CD4-positive, alpha-beta memory T cell (primary cell): ENCODE measurements around the gene SP5. TPM values are rescaled to one million over a fixed set of nuclear protein-coding genes. Genes with fewer than 3 reads are reported as not detected.

Source experiments
- CTCF ChIA-PET: fragments of 350-600 bp; sonication (Branson Sonifier 250); formaldehyde crosslinking; loops from one replicate; lab custom pipeline; 2021; ENCODE audit warnings: inconsistent platforms; ENCODE audit not compliant: partially characterized antibody; lab: Charles Lee
- POLR2A ChIA-PET: fragments of 350-600 bp; sonication (Branson Sonifier 250); formaldehyde crosslinking; loops from one replicate; lab custom pipeline; 2021; ENCODE audit not compliant: partially characterized antibody; lab: Charles Lee
- DNase-seq, 5 donors: peaks; one replicate each; pipeline versions ENCODE4 v3.0.0 to v3.0.0-alpha.2; 2020 to 2022; ENCODE audit warnings: mixed read lengths in 1 of 5
- H3K27ac ChIP-seq: one replicate; pipeline ENCODE4 v1.7.0; 2013; ENCODE audit warnings: low read depth, low read length
- H3K27me3 ChIP-seq: 2 replicates; pipeline ENCODE4 v1.7.0; 2013; ENCODE audit warnings: mild to moderate bottlenecking, low read length, moderate library complexity; ENCODE audit not compliant: insufficient read depth
- H3K36me3 ChIP-seq: 2 replicates; pipeline ENCODE4 v1.7.0; 2013; ENCODE audit warnings: mild to moderate bottlenecking, low read length, moderate library complexity; ENCODE audit not compliant: insufficient read depth
- H3K4me1 ChIP-seq: 2 replicates; pipeline ENCODE4 v1.7.0; 2013; ENCODE audit warnings: mild to moderate bottlenecking, low read length, moderate library complexity; ENCODE audit not compliant: insufficient read depth
- H3K4me3 ChIP-seq, 2 donors: one replicate each; pipeline ENCODE4 v1.7.0; 2013; ENCODE audit warnings: low read length in 2 of 2, mild to moderate bottlenecking in 1 of 2
- H3K9me3 ChIP-seq, 2 donors: one replicate each; pipeline ENCODE4 v1.7.0; 2013; ENCODE audit warnings: low read length in 2 of 2, control low read depth in 1 of 2; ENCODE audit not compliant: control insufficient read depth in 1 of 2
- H3K27ac Mint-ChIP-seq, 7 donors: one replicate each; pipeline ENCODE4 v1.8.0; 2020 to 2021; ENCODE audit warnings: mixed read lengths in 7 of 7, mild to moderate bottlenecking in 6 of 7, inconsistent platforms in 3 of 7, moderate library complexity in 3 of 7
- H3K27me3 Mint-ChIP-seq, 2 donors: one replicate each; pipeline ENCODE4 v1.8.0; 2020 to 2021; ENCODE audit warnings: mixed read lengths in 2 of 2
- H3K36me3 Mint-ChIP-seq, 2 donors: one replicate each; pipeline ENCODE4 v1.8.0; 2020 to 2021; ENCODE audit warnings: mixed read lengths in 2 of 2, inconsistent platforms in 1 of 2, mild to moderate bottlenecking in 1 of 2
- H3K4me1 Mint-ChIP-seq, 4 donors: one replicate each; pipeline ENCODE4 v1.8.0; 2020 to 2021; ENCODE audit warnings: mixed read lengths in 4 of 4, mild to moderate bottlenecking in 1 of 4
- H3K4me3 Mint-ChIP-seq, 8 donors: one replicate each; pipeline ENCODE4 v1.8.0; 2020 to 2021; ENCODE audit warnings: mixed read lengths in 8 of 8, mild to moderate bottlenecking in 7 of 8, moderate library complexity in 6 of 8, inconsistent platforms in 3 of 8
- H3K9me3 Mint-ChIP-seq, 8 donors: one replicate each; pipeline ENCODE4 v1.8.0; 2020 to 2021; ENCODE audit warnings: mixed read lengths in 8 of 8, mild to moderate bottlenecking in 5 of 8, inconsistent platforms in 3 of 8, moderate library complexity in 1 of 8
- intact Hi-C: fragments of 100-400 bp; cut with micrococcal nuclease; formaldehyde crosslinking; loops from one replicate; pipeline ENCODE4 v1.15.1; 2023
- polyA plus RNA-seq, 2 donors: library from polyadenylated mRNA; unstranded; fragments of 300-500 nt; fragmentation: Illumina TruSeq; gene quantifications; one replicate each; pipeline ENCODE4 v1.2.3, GENCODE V29; 2021
- total RNA-seq, 2 experiments: library from RNA; stranded (reverse); gene quantifications; one replicate each; pipeline ENCODE4 v1.2.3, GENCODE V29; 2021

Gene SP5
- total and polyA plus RNA-seq, 4 experiments from 2014 or later = not detected

DNA sequence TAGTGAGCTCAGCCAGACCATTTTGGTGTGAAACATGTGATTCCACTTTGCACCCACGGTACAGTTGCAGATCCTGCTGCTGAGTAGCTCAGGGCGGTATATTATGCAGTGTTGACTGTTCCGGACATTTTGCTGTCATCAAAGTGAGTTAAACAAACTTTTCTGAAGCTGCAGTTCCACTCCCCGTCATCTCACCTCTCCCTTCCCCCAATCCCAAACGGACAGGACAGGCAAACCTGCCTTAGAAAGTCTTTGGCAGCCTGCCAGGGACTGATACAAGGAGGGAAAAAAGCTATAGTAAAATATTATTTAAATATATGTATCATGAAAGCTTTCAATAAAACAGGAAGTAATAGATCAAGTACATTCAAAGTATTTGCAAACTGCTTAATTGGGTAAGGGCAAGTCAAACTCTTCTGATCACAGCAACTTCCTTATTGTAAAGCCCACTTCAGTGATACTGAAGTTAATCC, 35.5 kb upstream of the SP5 start:
- H3K27ac ChIP-seq = no peak overlapping the region
- H3K9me3 ChIP-seq = no peaks in the 10 kb centered on the region
- intact Hi-C loops = no loop called here
- Mint-ChIP-seq H3K4me3 (no peak overlapping the region), H3K27me3 (peaks cover 3 to 4% of the 10 kb centered on the region in 2 donors), H3K9me3 (peaks cover 0 to 5% (median 0%) of the 10 kb centered on the region in 8 donors), H3K36me3 (no peaks in the 10 kb centered on the region), H3K27ac (no peak overlapping the region), H3K4me1 (peaks cover 0 to 8% (median 6%) of the 10 kb centered on the region in 4 donors)
- no peaks in the 10 kb centered on the region for H3K36me3 ChIP-seq
- no peak for DNase-seq
- POLR2A ChIA-PET = no interaction called here
- CTCF ChIA-PET = interaction anchor here (1.0 kb wide), 1 partner anchor 12 kb away, joined by 4 read pairs; no protein-coding TSS in a partner anchor
- no peaks in the 10 kb centered on the region for H3K27me3 ChIP-seq
- H3K4me3 ChIP-seq = no peak overlapping the region
- H3K4me1 ChIP-seq = peaks cover 7% of the 10 kb centered on the region

DNA sequence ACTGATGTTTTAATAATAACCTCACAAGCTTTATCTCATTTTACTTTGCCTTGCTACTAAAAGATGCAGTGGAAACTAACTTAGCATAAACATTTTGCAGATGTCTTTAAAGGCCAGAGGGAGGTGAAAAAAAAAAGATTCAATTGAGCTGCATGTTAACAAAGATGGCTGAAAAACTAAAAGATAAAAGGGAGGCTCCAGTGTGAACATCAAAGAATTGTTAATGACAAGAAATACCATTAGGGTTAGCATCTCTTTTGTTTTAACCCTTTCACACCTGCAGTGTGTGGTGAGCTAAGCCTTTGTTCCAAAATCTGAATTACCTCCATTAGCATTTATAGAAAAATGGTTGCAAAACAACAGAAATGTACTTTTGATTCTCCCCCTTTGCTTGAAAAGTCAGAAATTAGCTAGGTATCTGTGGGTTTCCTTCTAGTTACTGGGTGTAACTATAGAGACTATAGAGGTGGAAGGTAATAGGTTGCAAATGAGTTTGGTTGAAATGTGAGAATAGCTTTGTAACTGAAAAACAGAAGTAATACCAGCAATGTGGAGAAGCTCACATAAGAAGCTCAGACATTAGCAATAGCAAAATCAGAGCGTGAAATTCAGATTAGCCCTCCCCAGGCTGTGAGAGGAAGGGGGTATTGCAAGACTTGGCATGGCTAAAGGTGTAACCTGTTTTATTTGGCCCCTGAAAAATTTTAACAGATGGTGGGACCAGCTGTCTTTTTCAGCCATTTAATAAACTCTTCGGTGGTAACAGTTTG, 34.8 kb upstream of the SP5 start:
- Histone ChIP-seq H3K9me3 (no peaks in the 10 kb centered on the region), H3K27me3 (no peaks in the 10 kb centered on the region), H3K36me3 (no peaks in the 10 kb centered on the region), H3K4me1 (peaks cover 7% of the 10 kb centered on the region), H3K4me3 (no peak overlapping the region), H3K27ac (no peak overlapping the region)
- Mint-ChIP-seq H3K27me3 (peaks cover 3 to 4% of the 10 kb centered on the region in 2 donors), H3K4me1 (peaks cover 0 to 8% (median 6%) of the 10 kb centered on the region in 4 donors), H3K4me3 (no peak overlapping the region), H3K36me3 (no peaks in the 10 kb centered on the region), H3K27ac (no peak overlapping the region), H3K9me3 (peaks cover 0 to 5% (median 0%) of the 10 kb centered on the region in 8 donors)
- ChIA-PET POLR2A (no interaction called here), CTCF (interaction anchor here (1.0 kb wide), 1 partner anchor 11 kb away, joined by 4 read pairs; no protein-coding TSS in a partner anchor)
- intact Hi-C loops = no loop called here
- no peak for DNase-seq

DNA sequence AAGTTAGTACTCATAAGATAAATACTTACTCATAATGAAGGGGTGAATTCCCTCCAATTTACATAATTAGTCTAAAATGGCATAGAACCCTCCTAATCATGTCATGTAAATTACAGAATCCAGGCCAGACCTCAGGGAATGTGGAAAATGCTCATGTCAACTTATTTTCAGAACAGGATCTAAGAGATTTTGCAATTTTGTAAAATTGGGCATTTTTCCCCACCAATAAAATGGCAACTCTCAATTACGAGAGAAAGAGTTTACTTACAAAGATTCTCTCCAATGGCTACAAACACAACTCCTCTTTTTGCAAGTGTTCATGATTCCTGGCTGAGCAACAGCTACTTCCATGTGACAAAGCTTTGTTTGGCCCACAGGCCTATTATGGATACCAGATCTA, 33.8 kb upstream of the SP5 start:
- H3K36me3 ChIP-seq = no peaks in the 10 kb centered on the region
- H3K9me3 ChIP-seq = no peaks in the 10 kb centered on the region
- Mint-ChIP-seq H3K27me3 (peaks cover 3 to 4% of the 10 kb centered on the region in 2 donors), H3K27ac (no peak overlapping the region), H3K4me1 (peaks cover 0 to 8% (median 6%) of the 10 kb centered on the region in 4 donors), H3K9me3 (peaks cover 0 to 5% (median 0%) of the 10 kb centered on the region in 8 donors), H3K36me3 (no peaks in the 10 kb centered on the region), H3K4me3 (no peak overlapping the region)
- CTCF ChIA-PET = interaction anchor here (0.7 kb wide), 1 partner anchor 75 kb away, joined by 3 read pairs; no protein-coding TSS in a partner anchor
- peaks cover 7% of the 10 kb centered on the region for H3K4me1 ChIP-seq
- H3K27ac ChIP-seq = no peak overlapping the region
- POLR2A ChIA-PET = no interaction called here
- intact Hi-C loops = no loop called here
- H3K27me3 ChIP-seq = no peaks in the 10 kb centered on the region
- H3K4me3 ChIP-seq = no peak overlapping the region
- no peak for DNase-seq

DNA sequence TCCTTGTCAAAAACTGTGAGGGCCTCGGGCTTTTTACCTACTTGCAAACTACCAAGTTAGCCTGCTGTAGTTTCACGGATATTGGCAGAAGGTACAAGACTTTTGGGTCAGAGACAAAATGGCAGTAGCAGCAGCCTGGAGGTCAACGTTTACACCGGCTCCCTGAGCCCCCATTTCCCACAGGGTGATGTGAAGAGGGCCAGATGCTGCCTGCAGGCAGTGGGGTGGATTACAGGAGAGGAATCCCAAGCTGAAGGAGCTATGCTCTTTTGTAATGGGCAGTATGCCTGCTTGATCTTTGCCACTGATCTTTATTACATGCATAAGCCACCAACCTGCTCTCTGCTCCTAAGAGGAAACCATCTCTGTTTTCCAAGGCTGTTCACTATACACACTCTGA, 29.5 kb upstream of the SP5 start:
- Mint-ChIP-seq H3K27me3 (peaks cover 3 to 4% of the 10 kb centered on the region in 2 donors), H3K36me3 (no peaks in the 10 kb centered on the region), H3K27ac (no peak overlapping the region), H3K9me3 (no peaks in the 10 kb centered on the region), H3K4me3 (no peak overlapping the region), H3K4me1 (no peaks in the 10 kb centered on the region)
- Histone ChIP-seq H3K27ac (no peak overlapping the region), H3K9me3 (no peaks in the 10 kb centered on the region), H3K36me3 (no peaks in the 10 kb centered on the region), H3K4me1 (no peaks in the 10 kb centered on the region), H3K27me3 (no peaks in the 10 kb centered on the region), H3K4me3 (no peak overlapping the region)
- intact Hi-C loops = no loop called here
- ChIA-PET POLR2A (no interaction called here), CTCF (no interaction called here)
- DNase-seq = no peak

DNA sequence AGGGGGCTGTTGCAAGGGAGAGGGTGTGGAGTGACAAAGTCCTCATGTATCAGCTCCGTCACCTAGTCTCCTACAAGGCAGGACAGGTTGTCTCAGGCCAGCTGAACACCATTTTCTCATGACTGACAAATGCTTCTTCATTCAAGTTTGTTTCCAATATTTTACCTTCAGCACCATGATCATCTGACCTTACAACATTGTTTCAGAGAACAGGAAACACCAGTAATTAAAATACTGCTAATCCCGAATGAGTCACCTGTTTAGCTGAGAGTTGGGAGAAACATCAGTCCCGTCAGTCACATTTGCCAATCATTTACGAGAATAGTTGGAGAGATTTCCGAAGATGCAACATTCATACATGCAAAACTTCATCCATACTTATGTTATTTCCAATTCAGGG, 25.7 kb upstream of the SP5 start:
- H3K4me3 ChIP-seq = no peak overlapping the region
- H3K36me3 Mint-ChIP-seq = no peaks in the 10 kb centered on the region
- H3K4me1 Mint-ChIP-seq = no peaks in the 10 kb centered on the region
- no peaks in the 10 kb centered on the region for H3K9me3 Mint-ChIP-seq
- POLR2A ChIA-PET = no interaction called here
- no peak overlapping the region for H3K27ac ChIP-seq
- no peaks in the 10 kb centered on the region for H3K9me3 ChIP-seq
- no peak overlapping the region for H3K4me3 Mint-ChIP-seq
- no peak for DNase-seq
- H3K27me3 ChIP-seq = no peaks in the 10 kb centered on the region
- intact Hi-C loops = no loop called here
- H3K36me3 ChIP-seq = no peaks in the 10 kb centered on the region
- CTCF ChIA-PET = no interaction called here
- peaks cover 0 to 2% of the 10 kb centered on the region in 2 donors for H3K27me3 Mint-ChIP-seq
- no peaks in the 10 kb centered on the region for H3K4me1 ChIP-seq
- H3K27ac Mint-ChIP-seq = no peak overlapping the region

DNA sequence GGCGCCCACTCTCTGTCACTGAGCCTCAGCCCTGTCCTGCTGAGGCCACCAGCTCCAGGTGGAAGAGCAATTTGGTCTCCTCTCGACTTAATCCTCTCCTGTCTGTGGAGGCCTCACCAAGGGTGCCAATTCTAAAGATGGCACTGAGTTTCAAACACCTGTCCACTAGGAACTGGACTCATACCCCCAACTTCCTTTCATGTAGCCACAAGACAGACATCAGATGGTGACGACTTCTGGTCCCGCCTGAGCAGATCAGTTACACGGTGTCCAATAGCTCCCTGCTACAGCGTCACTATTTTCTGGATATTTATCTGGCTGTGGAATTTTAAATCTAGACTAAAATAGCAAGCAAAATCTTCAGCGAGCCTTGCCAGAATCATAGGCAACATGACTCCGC, 24.5 kb upstream of the SP5 start:
- Histone ChIP-seq H3K36me3 (no peaks in the 10 kb centered on the region), H3K27me3 (no peaks in the 10 kb centered on the region), H3K27ac (no peak overlapping the region), H3K9me3 (no peaks in the 10 kb centered on the region), H3K4me3 (no peak overlapping the region), H3K4me1 (no peaks in the 10 kb centered on the region)
- Mint-ChIP-seq H3K9me3 (no peaks in the 10 kb centered on the region), H3K27me3 (peaks cover 0 to 4% of the 10 kb centered on the region in 2 donors), H3K4me3 (no peak overlapping the region), H3K36me3 (no peaks in the 10 kb centered on the region), H3K4me1 (no peaks in the 10 kb centered on the region), H3K27ac (no peak overlapping the region)
- intact Hi-C loops = no loop called here
- ChIA-PET CTCF (interaction anchor here (1.7 kb wide), 1 partner anchor 11 kb away, joined by 4 read pairs; no protein-coding TSS in a partner anchor), POLR2A (no interaction called here)
- DNase-seq = no peak

DNA sequence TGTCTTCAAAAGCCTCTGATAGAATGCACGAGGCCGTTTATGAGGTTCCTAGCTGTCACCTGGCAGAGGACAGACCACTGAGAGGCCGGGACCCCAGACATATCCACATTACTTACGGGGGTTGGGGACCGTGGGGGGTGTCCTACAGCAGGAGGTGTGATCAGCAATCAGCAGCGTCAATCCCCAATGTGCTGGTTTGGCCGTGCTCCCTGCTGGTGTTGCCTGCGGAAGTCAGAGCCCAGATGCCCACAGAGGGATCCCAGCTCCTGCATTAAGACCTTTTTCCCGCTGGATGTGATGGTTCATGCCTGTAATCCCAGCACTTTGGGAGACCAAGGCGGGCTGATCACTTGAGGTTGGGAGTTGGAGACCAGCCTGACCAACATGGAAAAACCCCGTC, 20.8 kb upstream of the SP5 start:
- POLR2A ChIA-PET = no interaction called here
- no peak overlapping the region for H3K4me3 ChIP-seq

More for the DNA sequence above, 20.8 kb upstream of the SP5 start:
- Mint-ChIP-seq H3K27me3 (peaks cover 5 to 9% of the 10 kb centered on the region in 2 donors), H3K36me3 (no peaks in the 10 kb centered on the region), H3K9me3 (no peaks in the 10 kb centered on the region), H3K4me3 (no peak overlapping the region), H3K4me1 (no peaks in the 10 kb centered on the region), H3K27ac (no peak overlapping the region)
- no peaks in the 10 kb centered on the region for H3K27me3 ChIP-seq
- no peaks in the 10 kb centered on the region for H3K9me3 ChIP-seq
- DNase-seq = no peak
- H3K4me1 ChIP-seq = no peaks in the 10 kb centered on the region
- no peaks in the 10 kb centered on the region for H3K36me3 ChIP-seq
- CTCF ChIA-PET = no interaction called here
- intact Hi-C loops = no loop called here
- no peak overlapping the region for H3K27ac ChIP-seq
